Measurements from ENCODE around the gene RHBDF1. TPM values are rescaled to one million over a fixed set of nuclear protein-coding genes. Genes with fewer than 3 reads are reported as not detected.

RHBDF1 gene
- total and polyA plus RNA-seq, 12 donors, result 2.3 to 55.7 (median 7.6) TPM

- Histone ChIP-seq H3K27ac (no peak overlapping the region), H3K4me3 (no peak overlapping the region), H3K27me3 (no peaks in the 10 kb centered on the region), H3K4me1 (replicated peaks in 1 of 2) (peaks cover 5 to 16% of the 10 kb centered on the region in 2 donors), H3K9me3 (replicated peaks in 1 of 3) (no peaks in the 10 kb centered on the region), H3K36me3 (replicated peaks in 1 of 2) (peaks cover 0 to 23% of the 10 kb centered on the region in 2 donors)
- DNase-seq, result no peak
- intact Hi-C loops (cut with DNase I), result no loop called here
- WGBS, 4 donors, result 92 to 94% (median 92%) methylated on average over 10 to 17 of the region's 17 CpGs
- TF ChIP-seq POLR2A (IDR thresholded peaks at IDR 0.05) (no peak), CTCF (IDR thresholded peaks at IDR 0.05) (no peak)
Observed at GRCh38 chr16:56231-56927, 16.1 kb downstream of the RHBDF1 start.

GRCh38 chr16:55571-56136 is 16.8 kb downstream of the RHBDF1 start:
- no peak for DNase-seq
- peaks cover 0 to 23% of the 10 kb centered on the region in 2 donors for H3K36me3 ChIP-seq (replicated peaks in 1 of 2)
- no peaks in the 10 kb centered on the region for H3K9me3 ChIP-seq (replicated peaks in 1 of 3)
- intact Hi-C loops (cut with DNase I), result no loop called here
- H3K27ac ChIP-seq, result no peak overlapping the region
- no peaks in the 10 kb centered on the region for H3K27me3 ChIP-seq
- peaks cover 5 to 16% of the 10 kb centered on the region in 2 donors for H3K4me1 ChIP-seq (replicated peaks in 1 of 2)
- H3K4me3 ChIP-seq, result no peak overlapping the region
- TF ChIP-seq POLR2A (IDR thresholded peaks at IDR 0.05) (no peak), CTCF (IDR thresholded peaks at IDR 0.05) (no peak)
- WGBS, 4 donors, result 89 to 100% (median 93%) methylated on average over 6 to 11 of the region's 11 CpGs

GRCh38 chr16:54237-54581 is 18.2 kb downstream of the RHBDF1 start:
- intact Hi-C loops (cut with DNase I), result no loop called here
- Histone ChIP-seq H3K9me3 (replicated peaks in 1 of 3) (no peaks in the 10 kb centered on the region), H3K4me3 (peak overlapping the region in 3 of 4 donors; percentile 60 to 96 (median 65)), H3K27me3 (no peaks in the 10 kb centered on the region), H3K27ac (no peak overlapping the region), H3K4me1 (replicated peaks in 1 of 2) (peaks cover 5 to 16% of the 10 kb centered on the region in 2 donors), H3K36me3 (replicated peaks in 1 of 2) (peaks cover 0 to 17% of the 10 kb centered on the region in 2 donors)
- WGBS, 4 donors, result 49 to 66% (median 53%) methylated on average over 3 to 12 of the region's 12 CpGs
- TF ChIP-seq CTCF (IDR thresholded peaks at IDR 0.05) (no peak), POLR2A (IDR thresholded peaks at IDR 0.05) (no peak)
- DNase-seq, result no peak

- no peaks in the 10 kb centered on the region for H3K27me3 ChIP-seq
- intact Hi-C loops (cut with DNase I), result no loop called here
- H3K4me1 ChIP-seq (replicated peaks in 1 of 2), result peaks cover 5 to 16% of the 10 kb centered on the region in 2 donors
- DNase-seq, result peak; percentile 99 to 100 (median 100)
- TF ChIP-seq POLR2A (IDR thresholded peaks at IDR 0.05), result peak; percentile 15 to 77
- TF ChIP-seq CTCF (IDR thresholded peaks at IDR 0.05), result no peak
- peak within 1 kb of the TSS; percentile 60 to 96 (median 62) for H3K4me3 ChIP-seq
- no peaks in the 10 kb centered on the region for H3K9me3 ChIP-seq (replicated peaks in 1 of 3)
- peak within 1 kb of the TSS; percentile 15 to 83 (median 78) for H3K27ac ChIP-seq
- 0 to 1% (median 1%) methylated on average over 42 to 91 of the region's 91 CpGs for WGBS, 4 donors
- peaks cover 0 to 17% of the 10 kb centered on the region in 2 donors for H3K36me3 ChIP-seq (replicated peaks in 1 of 2)
Observed at GRCh38 chr16:53346-54236, 18.8 kb downstream of the RHBDF1 start, which contains the start of the genes POLR3K and SNRNP25. TSS of gene POLR3K (minus strand) at chr16:53608. CDS start at chr16:53586, 22 bp downstream. TSS of gene SNRNP25 (plus strand) at chr16:53828. CDS start at chr16:54017, 189 bp downstream.
